PFSK-1 (cell line): Measurements from ENCODE around the gene RSF1.

Experiments used
- FOXP2 ChIP-seq: optimal IDR thresholded peaks from 2 replicates; pipeline ENCODE3; 2011; ENCODE audit warnings: borderline replicate concordance, control low read depth, inconsistent platforms; ENCODE audit not compliant: insufficient read depth; ENCODE audit errors: extremely low read length, extremely low read depth
- POLR2AphosphoS5 ChIP-seq: IDR thresholded peaks from 2 replicates; pipeline ENCODE4 v1.6.1; 2012; ENCODE audit warnings: low read depth, mild to moderate bottlenecking, control low read depth, low read length, moderate library complexity
- REST ChIP-seq, 2 experiments: IDR thresholded peaks; 2 replicates each; pipeline versions ENCODE4 v1.6.1 to v1.8.0; 2011 to 2012; ENCODE audit warnings: low read depth in 2 of 2, low read length in 2 of 2, control low read depth in 1 of 2, inconsistent platforms in 1 of 2, mild to moderate bottlenecking in 1 of 2, moderate library complexity in 1 of 2; ENCODE audit not compliant: insufficient read depth in 1 of 2
- SIN3A ChIP-seq: IDR thresholded peaks from 2 replicates; pipeline ENCODE4 v1.6.1; 2012; ENCODE audit warnings: mild to moderate bottlenecking, low read length, moderate library complexity, borderline replicate concordance; ENCODE audit not compliant: insufficient read depth
- TAF1 ChIP-seq: IDR thresholded peaks from 2 replicates; pipeline ENCODE4 v1.6.1; 2012; ENCODE audit warnings: low read length, control low read depth, borderline replicate concordance; ENCODE audit not compliant: insufficient read depth

The RSF1 gene

GRCh38 chr11:77660947-77661346 lies 159.6 kb downstream of the RSF1 start:
- no peak for TF ChIP-seq SIN3A
- no peak for TF ChIP-seq POLR2AphosphoS5
- TF ChIP-seq REST (IDR thresholded peaks at IDR 0.05; ENCODE audit: insufficient read depth in 1 of 2, low read depth in 2 of 2, low read length in 2 of 2): no peak
- no peak for TF ChIP-seq FOXP2
- no peak for TF ChIP-seq TAF1

GRCh38 chr11:77658213-77659013 lies 162.1 kb downstream of the RSF1 start:
- no peak for TF ChIP-seq REST (IDR thresholded peaks at IDR 0.05; ENCODE audit: insufficient read depth in 1 of 2, low read depth in 2 of 2, low read length in 2 of 2)
- no peak for TF ChIP-seq FOXP2
- no peak for TF ChIP-seq TAF1
- TF ChIP-seq POLR2AphosphoS5: no peak
- no peak for TF ChIP-seq SIN3A

- TF ChIP-seq REST (IDR thresholded peaks at IDR 0.05; ENCODE audit: insufficient read depth in 1 of 2, low read depth in 2 of 2, low read length in 2 of 2): no peak
- no peak for TF ChIP-seq SIN3A
- TF ChIP-seq POLR2AphosphoS5: no peak
- no peak for TF ChIP-seq TAF1
- TF ChIP-seq FOXP2: no peak
Observed at GRCh38 chr11:77656362-77656761, 164.2 kb downstream of the RSF1 start.

GRCh38 chr11:77654770-77655434 lies 165.6 kb downstream of the RSF1 start:
- TF ChIP-seq FOXP2 (no peak), REST (IDR thresholded peaks at IDR 0.05; ENCODE audit: insufficient read depth in 1 of 2, low read depth in 2 of 2, low read length in 2 of 2) (no peak), SIN3A (no peak), TAF1 (no peak), POLR2AphosphoS5 (no peak)
